Measurements from ENCODE around the gene PWWP2B. TPM values are rescaled to one million over a fixed set of nuclear protein-coding genes. Genes with fewer than 3 reads are reported as not detected.

Gene PWWP2B
- total RNA-seq, 1 experiment from 2014 or later, result 19.3 TPM

DNA sequence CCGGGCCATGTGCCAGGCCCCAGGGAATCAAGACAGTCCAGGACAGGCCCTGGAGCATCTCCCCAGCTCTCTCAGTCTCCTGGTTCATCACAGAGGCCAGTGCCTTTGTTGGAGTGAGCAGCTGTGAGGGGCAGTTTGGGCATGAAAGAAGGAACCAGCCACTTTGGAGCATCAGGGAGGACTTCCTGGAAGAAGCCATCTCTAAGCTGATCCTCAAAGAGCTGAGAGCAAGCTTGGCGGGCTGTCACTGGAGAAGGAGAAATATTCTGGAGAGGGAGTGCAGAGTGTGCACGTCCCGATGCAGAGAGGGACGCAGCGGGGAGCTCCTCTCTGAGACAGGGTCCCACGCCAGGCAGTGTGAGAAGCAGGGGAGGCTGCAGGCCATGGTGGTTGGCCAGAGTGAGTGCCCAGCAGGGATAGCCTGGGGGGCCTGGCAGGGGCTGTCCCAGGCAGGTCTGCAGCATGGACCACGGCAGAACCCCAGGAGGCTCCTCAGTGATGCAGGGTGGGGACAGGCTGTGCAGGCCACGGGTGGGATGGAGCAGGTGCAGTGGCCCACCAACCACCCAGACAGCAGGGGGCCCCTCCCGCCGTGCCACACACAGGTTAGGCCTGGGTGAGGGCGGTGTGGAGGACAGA is 34.7 kb downstream of the PWWP2B start:
- ChIA-PET POLR2A (no interaction called here), CTCF (no interaction called here)
- Histone ChIP-seq H3K4me1 (no peaks in the 10 kb centered on the region), H3K27me3 (replicated peaks; ENCODE audit: control insufficient read depth, insufficient read depth, low read length) (no peaks in the 10 kb centered on the region), H3K9me3 (no peaks in the 10 kb centered on the region), H3K36me3 (ENCODE audit: control insufficient read depth, insufficient read depth, low read length) (no peaks in the 10 kb centered on the region), H3K4me3 (ENCODE audit: low read depth, low read length) (no peak overlapping the region)
- H3K4me1 Mint-ChIP-seq (ENCODE audit: low read depth, unreplicated experiment), result no peaks in the 10 kb centered on the region
- H3K27ac Mint-ChIP-seq (ENCODE audit: unreplicated experiment), result no peak overlapping the region
- no peaks in the 10 kb centered on the region for H3K9me3 Mint-ChIP-seq (ENCODE audit: unreplicated experiment)
- TF ChIP-seq, protein P1, sequence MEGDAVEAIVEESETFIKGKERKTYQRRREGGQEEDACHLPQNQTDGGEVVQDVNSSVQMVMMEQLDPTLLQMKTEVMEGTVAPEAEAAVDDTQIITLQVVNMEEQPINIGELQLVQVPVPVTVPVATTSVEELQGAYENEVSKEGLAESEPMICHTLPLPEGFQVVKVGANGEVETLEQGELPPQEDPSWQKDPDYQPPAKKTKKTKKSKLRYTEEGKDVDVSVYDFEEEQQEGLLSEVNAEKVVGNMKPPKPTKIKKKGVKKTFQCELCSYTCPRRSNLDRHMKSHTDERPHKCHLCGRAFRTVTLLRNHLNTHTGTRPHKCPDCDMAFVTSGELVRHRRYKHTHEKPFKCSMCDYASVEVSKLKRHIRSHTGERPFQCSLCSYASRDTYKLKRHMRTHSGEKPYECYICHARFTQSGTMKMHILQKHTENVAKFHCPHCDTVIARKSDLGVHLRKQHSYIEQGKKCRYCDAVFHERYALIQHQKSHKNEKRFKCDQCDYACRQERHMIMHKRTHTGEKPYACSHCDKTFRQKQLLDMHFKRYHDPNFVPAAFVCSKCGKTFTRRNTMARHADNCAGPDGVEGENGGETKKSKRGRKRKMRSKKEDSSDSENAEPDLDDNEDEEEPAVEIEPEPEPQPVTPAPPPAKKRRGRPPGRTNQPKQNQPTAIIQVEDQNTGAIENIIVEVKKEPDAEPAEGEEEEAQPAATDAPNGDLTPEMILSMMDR (IDR thresholded peaks at IDR 0.05; ENCODE audit: insufficient read depth in 1 of 2, low read depth in 1 of 2, low read length in 1 of 2, severe bottlenecking in 1 of 2, unreplicated experiment in 1 of 2), result no peak
- DNase-seq, result no peak
- no peak overlapping the region for H3K4me3 Mint-ChIP-seq (ENCODE audit: unreplicated experiment)
- no TSS peak for BruUV-seq (replicated peaks)
- intact Hi-C loops (cut with micrococcal nuclease; ENCODE audit: unreplicated experiment), result no loop called here
- H3K27me3 Mint-ChIP-seq (ENCODE audit: insufficient read depth, unreplicated experiment), result no peaks in the 10 kb centered on the region
- H3K36me3 Mint-ChIP-seq (ENCODE audit: insufficient read depth, unreplicated experiment), result no peaks in the 10 kb centered on the region

DNA sequence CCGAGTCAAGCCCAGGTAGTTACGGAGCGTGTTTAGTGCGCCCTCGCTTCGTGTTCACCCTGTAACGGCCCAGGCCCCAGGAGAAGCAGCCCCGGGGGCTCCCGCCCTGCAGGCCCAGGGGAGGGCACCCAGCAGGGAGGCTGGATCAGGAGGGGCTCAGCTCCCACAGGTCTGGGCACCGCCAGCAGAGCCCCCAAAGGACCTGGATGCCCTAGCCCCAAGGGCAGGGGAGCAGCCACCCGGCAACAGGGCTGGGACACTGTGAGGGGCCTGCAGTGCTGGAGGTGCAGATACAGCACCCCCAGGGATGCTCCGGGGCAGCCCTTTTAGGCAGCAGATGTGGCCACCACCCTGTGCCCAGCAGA is 35.2 kb downstream of the PWWP2B start:
- no peaks in the 10 kb centered on the region for H3K36me3 Mint-ChIP-seq (ENCODE audit: insufficient read depth, unreplicated experiment)
- H3K4me3 ChIP-seq (ENCODE audit: low read depth, low read length), result no peak overlapping the region
- no peak overlapping the region for H3K27ac Mint-ChIP-seq (ENCODE audit: unreplicated experiment)
- H3K27me3 ChIP-seq (replicated peaks; ENCODE audit: control insufficient read depth, insufficient read depth, low read length), result no peaks in the 10 kb centered on the region
- H3K4me1 Mint-ChIP-seq (ENCODE audit: low read depth, unreplicated experiment), result no peaks in the 10 kb centered on the region
- BruUV-seq (replicated peaks), result no TSS peak
- DNase-seq, result no peak
- no peaks in the 10 kb centered on the region for H3K36me3 ChIP-seq (ENCODE audit: control insufficient read depth, insufficient read depth, low read length)
- no peak overlapping the region for H3K4me3 Mint-ChIP-seq (ENCODE audit: unreplicated experiment)
- CTCF ChIA-PET, result no interaction called here
- H3K27me3 Mint-ChIP-seq (ENCODE audit: insufficient read depth, unreplicated experiment), result no peaks in the 10 kb centered on the region
- no peaks in the 10 kb centered on the region for H3K9me3 Mint-ChIP-seq (ENCODE audit: unreplicated experiment)
- POLR2A ChIA-PET, result no interaction called here
- TF ChIP-seq, protein P1 (IDR thresholded peaks at IDR 0.05; ENCODE audit: insufficient read depth in 1 of 2, low read depth in 1 of 2, low read length in 1 of 2, severe bottlenecking in 1 of 2, unreplicated experiment in 1 of 2), result no peak
- no peaks in the 10 kb centered on the region for H3K9me3 ChIP-seq
- intact Hi-C loops (cut with micrococcal nuclease; ENCODE audit: unreplicated experiment), result no loop called here
- H3K4me1 ChIP-seq, result no peaks in the 10 kb centered on the region

DNA sequence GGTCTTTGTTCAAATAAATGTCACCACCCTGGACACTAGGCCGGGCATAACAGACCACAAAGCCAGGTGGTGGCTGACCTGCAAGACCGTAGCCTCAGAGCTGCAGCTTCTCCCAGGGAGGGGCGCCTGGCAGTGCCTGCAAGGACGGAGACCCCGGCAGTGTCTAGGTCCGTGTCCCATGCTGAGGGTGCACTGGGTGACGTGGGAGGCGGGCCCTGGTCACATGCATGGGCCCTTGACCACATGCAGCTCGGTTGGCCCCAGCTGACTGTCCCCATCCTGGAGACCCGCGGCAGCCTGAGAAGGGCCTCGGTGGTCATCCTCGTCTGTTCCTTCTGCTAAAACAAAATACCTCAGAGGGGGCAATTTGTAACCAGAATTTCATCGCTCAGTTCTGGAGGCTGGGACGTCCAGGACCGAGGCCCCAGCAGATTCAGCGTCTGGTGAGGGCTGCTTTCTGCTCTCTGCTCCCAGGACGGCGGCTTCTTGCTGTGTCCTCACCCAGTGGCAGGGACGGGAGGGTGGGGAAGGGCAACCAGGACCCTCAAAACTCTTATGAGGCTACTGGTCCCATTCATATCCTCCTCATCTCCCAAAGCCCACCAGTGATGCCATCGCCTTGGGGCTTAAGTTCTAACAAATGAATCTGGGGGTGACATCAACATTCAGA is 36.8 kb downstream of the PWWP2B start:
- H3K36me3 Mint-ChIP-seq (ENCODE audit: insufficient read depth, unreplicated experiment), result no peaks in the 10 kb centered on the region
- ChIA-PET POLR2A (no interaction called here), CTCF (no interaction called here)
- H3K36me3 ChIP-seq (ENCODE audit: control insufficient read depth, insufficient read depth, low read length), result no peaks in the 10 kb centered on the region
- no peaks in the 10 kb centered on the region for H3K9me3 ChIP-seq
- no peaks in the 10 kb centered on the region for H3K9me3 Mint-ChIP-seq (ENCODE audit: unreplicated experiment)
- H3K27me3 ChIP-seq (replicated peaks; ENCODE audit: control insufficient read depth, insufficient read depth, low read length), result no peaks in the 10 kb centered on the region
- no peaks in the 10 kb centered on the region for H3K4me1 Mint-ChIP-seq (ENCODE audit: low read depth, unreplicated experiment)
- TF ChIP-seq, protein P1 (IDR thresholded peaks at IDR 0.05; ENCODE audit: insufficient read depth in 1 of 2, low read depth in 1 of 2, low read length in 1 of 2, severe bottlenecking in 1 of 2, unreplicated experiment in 1 of 2), result no peak
- no peaks in the 10 kb centered on the region for H3K4me1 ChIP-seq
- no peaks in the 10 kb centered on the region for H3K27me3 Mint-ChIP-seq (ENCODE audit: insufficient read depth, unreplicated experiment)
- BruUV-seq (replicated peaks), result no TSS peak
- no peak overlapping the region for H3K4me3 ChIP-seq (ENCODE audit: low read depth, low read length)
- no peak overlapping the region for H3K4me3 Mint-ChIP-seq (ENCODE audit: unreplicated experiment)
- H3K27ac Mint-ChIP-seq (ENCODE audit: unreplicated experiment), result no peak overlapping the region
- no peak for DNase-seq
- intact Hi-C loops (cut with micrococcal nuclease; ENCODE audit: unreplicated experiment), result no loop called here
